Keratinocyte (primary cell): Measurements from ENCODE around the gene BPIFA3. TPM values are rescaled to one million over a fixed set of nuclear protein-coding genes. Genes with fewer than 3 reads are reported as not detected.

ENCODE experiments used
- DNase-seq: peaks from one replicate; pipeline ENCODE4 v3.0.0-alpha.2; 2011; ENCODE audit warnings: low read depth, missing footprints, low spot score
- FAIRE-seq: peaks from 2 replicates; lab custom pipeline; 2011; peaks lifted over from hg19 to GRCh38; lab: Jason Lieb, UNC
- H2AFZ ChIP-seq: 2 replicates; pipeline ENCODE4 v1.6.0; 2012; ENCODE audit warnings: low read length, control low read depth, inconsistent platforms; ENCODE audit not compliant: control insufficient read depth
- H3K27ac ChIP-seq: 2 replicates; pipeline ENCODE4 v1.5.1; 2011; ENCODE audit warnings: low read length; ENCODE audit not compliant: control insufficient read depth, insufficient read depth
- H3K27me3 ChIP-seq: 3 replicates; pipeline ENCODE4 v1.6.0; 2011; ENCODE audit warnings: low read length; ENCODE audit not compliant: control insufficient read depth, insufficient read depth; ENCODE audit errors: extremely low read depth
- H3K36me3 ChIP-seq, 2 experiments: 2 replicates in 1 of 2; 3 replicates in 1 of 2; pipeline ENCODE4 v1.5.1; 2011; ENCODE audit warnings: low read length in 2 of 2, mild to moderate bottlenecking in 1 of 2; ENCODE audit not compliant: control insufficient read depth in 2 of 2, insufficient read depth in 2 of 2; ENCODE audit errors: extremely low read depth in 1 of 2
- H3K4me1 ChIP-seq: 3 replicates; pipeline ENCODE4 v1.5.1; 2011; ENCODE audit warnings: low read length; ENCODE audit not compliant: control insufficient read depth, insufficient read depth; ENCODE audit errors: extremely low read depth
- H3K4me2 ChIP-seq: 3 replicates; pipeline ENCODE4 v1.6.0; 2011; ENCODE audit warnings: low read depth, low read length; ENCODE audit not compliant: control insufficient read depth, insufficient read depth; ENCODE audit errors: extremely low read depth
- H3K4me3 ChIP-seq, 3 experiments: fragments of 200-600 bp in 1 of 3; sonication (generic) in 1 of 3; 2 replicates in 2 of 3; 3 replicates in 1 of 3; pipeline ENCODE4 v1.5.1; 2011 to 2016; ENCODE audit warnings: low read length in 3 of 3, mild to moderate bottlenecking in 3 of 3, control low read depth in 2 of 3, inconsistent platforms in 1 of 3, low read depth in 1 of 3, mixed read lengths in 1 of 3, mixed run types in 1 of 3, moderate library complexity in 1 of 3; ENCODE audit not compliant: control insufficient read depth in 2 of 3, insufficient read depth in 2 of 3; ENCODE audit errors: extremely low read depth in 1 of 3
- H3K79me2 ChIP-seq: 2 replicates; pipeline ENCODE4 v1.6.0; 2012; ENCODE audit warnings: low read length; ENCODE audit not compliant: control insufficient read depth, insufficient read depth
- H3K9ac ChIP-seq: 3 replicates; pipeline ENCODE4 v1.6.0; 2011; ENCODE audit warnings: low read length; ENCODE audit not compliant: control insufficient read depth, insufficient read depth; ENCODE audit errors: extremely low read depth
- H3K9me1 ChIP-seq: 3 replicates; pipeline ENCODE4 v1.6.0; 2011; ENCODE audit warnings: low read length; ENCODE audit not compliant: control insufficient read depth, insufficient read depth; ENCODE audit errors: extremely low read depth
- H3K9me3 ChIP-seq: 2 replicates; pipeline ENCODE4 v1.5.1; 2012; ENCODE audit warnings: low read depth, low read length; ENCODE audit not compliant: control insufficient read depth
- H4K20me1 ChIP-seq: 3 replicates; pipeline ENCODE4 v1.6.0; 2011; ENCODE audit warnings: low read length; ENCODE audit not compliant: control insufficient read depth, insufficient read depth; ENCODE audit errors: extremely low read depth
- EZH2 ChIP-seq: IDR thresholded peaks from one replicate; pipeline ENCODE4 v1.6.1; 2012; ENCODE audit warnings: inconsistent platforms, mild to moderate bottlenecking, low read length, moderate library complexity
- dilution Hi-C: fragments of 300-500 bp; cut with MboI; formaldehyde crosslinking; loops from one replicate; pipeline ENCODE4 v1.7.0; 2020; ENCODE audit warnings: low sequenced_read_pairs; ENCODE audit not compliant: extremely low pct_ligation_motif_present
- polyA plus RNA-seq, 5 experiments: library from polyadenylated mRNA; depleted of rRNA in 3 of 5; stranded (reverse) in 3 of 5; stranded (forward) in 1 of 5; unstranded in 1 of 5; fragments of >200 nt; gene quantifications; 1 replicate in 1 of 5; 2 replicates in 3 of 5; 3 replicates in 1 of 5; pipeline versions ENCODE4 v1.2.1 to v1.2.3, GENCODE V29; 2011 to 2012; ENCODE audit warnings: missing spikeins in 2 of 5, low read depth in 1 of 5, low replicate concordance in 1 of 5
- TF ChIP-seq, protein P1 (sequence below), 3 experiments: IDR thresholded peaks in 1 of 3; conservative IDR thresholded peaks in 1 of 3; optimal IDR thresholded peaks in 1 of 3; 2 replicates in 2 of 3; 3 replicates in 1 of 3; pipeline versions ENCODE3 to v1.5.1; 2011; ENCODE audit warnings: low read length in 3 of 3, mild to moderate bottlenecking in 3 of 3, moderate library complexity in 2 of 3, control low read depth in 1 of 3, inconsistent platforms in 1 of 3; ENCODE audit not compliant: insufficient read depth in 2 of 3; ENCODE audit errors: extremely low read depth in 1 of 3

BPIFA3 gene
- polyA plus RNA-seq, 1 donor (not counting 4 experiments of a cell fraction or from before 2014, with no cell fraction given), result not detected

DNA sequence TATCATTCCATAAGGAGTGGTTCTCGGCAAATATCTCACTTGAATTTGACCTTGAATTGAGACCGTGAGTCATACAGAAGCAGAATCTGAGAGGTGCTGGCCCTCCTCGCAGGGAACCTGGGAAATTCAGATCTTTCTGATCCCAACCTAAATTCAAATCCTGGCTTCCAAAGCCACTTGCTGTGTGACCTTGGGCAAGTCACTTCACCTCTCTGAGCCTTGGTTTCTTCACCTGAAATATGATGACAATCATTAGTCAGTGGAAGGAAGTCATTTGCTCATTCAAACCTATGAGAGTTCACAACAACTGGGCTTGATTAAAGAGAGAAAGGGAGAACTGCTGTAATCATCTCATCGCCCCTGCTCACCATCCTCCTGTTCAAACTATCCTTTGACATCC is 7.2 kb downstream of the BPIFA3 start:
- TF ChIP-seq, protein P1, sequence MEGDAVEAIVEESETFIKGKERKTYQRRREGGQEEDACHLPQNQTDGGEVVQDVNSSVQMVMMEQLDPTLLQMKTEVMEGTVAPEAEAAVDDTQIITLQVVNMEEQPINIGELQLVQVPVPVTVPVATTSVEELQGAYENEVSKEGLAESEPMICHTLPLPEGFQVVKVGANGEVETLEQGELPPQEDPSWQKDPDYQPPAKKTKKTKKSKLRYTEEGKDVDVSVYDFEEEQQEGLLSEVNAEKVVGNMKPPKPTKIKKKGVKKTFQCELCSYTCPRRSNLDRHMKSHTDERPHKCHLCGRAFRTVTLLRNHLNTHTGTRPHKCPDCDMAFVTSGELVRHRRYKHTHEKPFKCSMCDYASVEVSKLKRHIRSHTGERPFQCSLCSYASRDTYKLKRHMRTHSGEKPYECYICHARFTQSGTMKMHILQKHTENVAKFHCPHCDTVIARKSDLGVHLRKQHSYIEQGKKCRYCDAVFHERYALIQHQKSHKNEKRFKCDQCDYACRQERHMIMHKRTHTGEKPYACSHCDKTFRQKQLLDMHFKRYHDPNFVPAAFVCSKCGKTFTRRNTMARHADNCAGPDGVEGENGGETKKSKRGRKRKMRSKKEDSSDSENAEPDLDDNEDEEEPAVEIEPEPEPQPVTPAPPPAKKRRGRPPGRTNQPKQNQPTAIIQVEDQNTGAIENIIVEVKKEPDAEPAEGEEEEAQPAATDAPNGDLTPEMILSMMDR (optimal IDR thresholded peaks at IDR 0.05 in 1 of 3, IDR thresholded peaks at IDR 0.05 in 1 of 3, conservative IDR thresholded peaks at IDR 0.05 in 1 of 3; ENCODE audit: extremely low read depth in 1 of 3, insufficient read depth in 2 of 3, low read length in 3 of 3), result no peak
- no peak for TF ChIP-seq EZH2

GRCh38 chr20:33229843-33230242 is 12.7 kb downstream of the BPIFA3 start:
- Histone ChIP-seq H3K27ac (no peak overlapping the region), H3K9me3 (no peaks in the 10 kb centered on the region), H4K20me1 (no peaks in the 10 kb centered on the region), H3K27me3 (no peaks in the 10 kb centered on the region), H3K9ac (no peak overlapping the region), H2AFZ (no peak overlapping the region), H3K36me3 (no peaks in the 10 kb centered on the region), H3K4me3 (no peak overlapping the region), H3K4me1 (no peaks in the 10 kb centered on the region), H3K79me2 (no peaks in the 10 kb centered on the region), H3K9me1 (no peaks in the 10 kb centered on the region), H3K4me2 (no peak overlapping the region)
- dilution Hi-C loops, result no loop called here
- no peak for TF ChIP-seq EZH2
- TF ChIP-seq, protein P1 (optimal IDR thresholded peaks at IDR 0.05 in 1 of 3, IDR thresholded peaks at IDR 0.05 in 1 of 3, conservative IDR thresholded peaks at IDR 0.05 in 1 of 3; ENCODE audit: extremely low read depth in 1 of 3, insufficient read depth in 2 of 3, low read length in 3 of 3), result no peak
- FAIRE-seq (no peak), DNase-seq (no peak)

More for the DNA sequence above, 7.2 kb downstream of the BPIFA3 start:
- H3K4me3 ChIP-seq, result no peak overlapping the region
- no peak overlapping the region for H3K9ac ChIP-seq
- no peak overlapping the region for H3K4me2 ChIP-seq
- H3K79me2 ChIP-seq, result no peaks in the 10 kb centered on the region
- dilution Hi-C loops, result no loop called here
- no peaks in the 10 kb centered on the region for H4K20me1 ChIP-seq
- no peaks in the 10 kb centered on the region for H3K36me3 ChIP-seq
- no peak for DNase-seq
- no peaks in the 10 kb centered on the region for H3K27me3 ChIP-seq
- no peak for FAIRE-seq
- H3K4me1 ChIP-seq, result no peaks in the 10 kb centered on the region
- H2AFZ ChIP-seq, result no peak overlapping the region
- no peaks in the 10 kb centered on the region for H3K9me1 ChIP-seq
- no peaks in the 10 kb centered on the region for H3K9me3 ChIP-seq
- H3K27ac ChIP-seq, result no peak overlapping the region
